MM.1S (cell line): ENCODE results near the gene KCNQ2.

ENCODE experiments used
- DNase-seq: peaks from one replicate; pipeline ENCODE4 v3.0.0-alpha.2; 2015
- H2AFZ ChIP-seq: fragments of 300-600 bp; sonication (generic); 2 replicates; pipeline ENCODE4 v1.6.0; 2016; ENCODE audit warnings: antibody characterized with exemption, low read length
- H3F3A ChIP-seq: fragments of 300-600 bp; sonication (generic); 2 replicates; pipeline ENCODE4 v1.6.1; 2016; ENCODE audit warnings: mild to moderate bottlenecking, antibody characterized with exemption, low read length, moderate library complexity, mixed read lengths; ENCODE audit not compliant: insufficient read depth
- H3K27ac ChIP-seq: fragments of 300-600 bp; sonication (generic); 2 replicates; pipeline ENCODE4 v1.5.1; 2016; ENCODE audit warnings: mild to moderate bottlenecking, low read length
- H3K27me3 ChIP-seq: fragments of 300-600 bp; sonication (generic); replicated peaks from 2 replicates; pipeline ENCODE4 v1.6.0; 2016; ENCODE audit warnings: low read length; ENCODE audit not compliant: insufficient read depth
- H3K36me3 ChIP-seq: fragments of 300-600 bp; sonication (generic); replicated peaks from 2 replicates; pipeline ENCODE4 v1.6.1; 2016; ENCODE audit warnings: mild to moderate bottlenecking, low read length, mixed read lengths; ENCODE audit not compliant: insufficient read depth
- H3K4me1 ChIP-seq: fragments of 300-600 bp; sonication (generic); 2 replicates; pipeline ENCODE4 v1.6.1; 2016; ENCODE audit warnings: low read length, mixed read lengths
- H3K4me2 ChIP-seq: fragments of 300-600 bp; sonication (generic); 2 replicates; pipeline ENCODE4 v1.6.0; 2016; ENCODE audit warnings: low read depth, low read length
- H3K4me3 ChIP-seq: fragments of 300-600 bp; sonication (generic); 2 replicates; pipeline ENCODE4 v1.5.1; 2016; ENCODE audit warnings: low read length, mixed read lengths
- H3K79me2 ChIP-seq: fragments of 300-600 bp; sonication (generic); 2 replicates; pipeline ENCODE4 v1.6.1; 2016; ENCODE audit warnings: mixed run types, low read length, mixed read lengths
- H3K9ac ChIP-seq: fragments of 300-600 bp; sonication (generic); 2 replicates; pipeline ENCODE4 v1.6.1; 2016; ENCODE audit warnings: low read length, mixed read lengths
- H3K9me2 ChIP-seq: fragments of 300-600 bp; sonication (generic); replicated peaks from 2 replicates; pipeline ENCODE4 v1.6.1; 2016; ENCODE audit warnings: mild to moderate bottlenecking, low read length, mixed read lengths; ENCODE audit not compliant: insufficient read depth
- H3K9me3 ChIP-seq: fragments of 300-600 bp; sonication (generic); replicated peaks from 2 replicates; pipeline ENCODE4 v1.6.1; 2016; ENCODE audit warnings: mild to moderate bottlenecking, low read length, mixed read lengths; ENCODE audit not compliant: insufficient read depth
- H4K20me1 ChIP-seq: fragments of 300-600 bp; sonication (generic); 2 replicates; pipeline ENCODE4 v1.6.1; 2016; ENCODE audit warnings: mild to moderate bottlenecking, low read length, moderate library complexity, mixed read lengths; ENCODE audit not compliant: insufficient read depth
- EZH2 ChIP-seq: fragments of 300-600 bp; sonication (generic); optimal IDR thresholded peaks from 2 replicates; pipeline ENCODE3; 2017; ENCODE audit warnings: low read depth, mild to moderate bottlenecking, antibody characterized with exemption, low read length, mixed read lengths
- EZH2phosphoT487 ChIP-seq: fragments of 300-600 bp; sonication (generic); IDR thresholded peaks from 2 replicates; pipeline ENCODE4 v1.6.1; 2018; ENCODE audit warnings: antibody characterized with exemption, low read length
- TF ChIP-seq, protein P1 (sequence below): fragments of 300-600 bp; sonication (generic); IDR thresholded peaks from 2 replicates; pipeline ENCODE4 v1.5.1; 2016; ENCODE audit warnings: antibody characterized with exemption, low read length, mixed read lengths

The KCNQ2 gene

DNA sequence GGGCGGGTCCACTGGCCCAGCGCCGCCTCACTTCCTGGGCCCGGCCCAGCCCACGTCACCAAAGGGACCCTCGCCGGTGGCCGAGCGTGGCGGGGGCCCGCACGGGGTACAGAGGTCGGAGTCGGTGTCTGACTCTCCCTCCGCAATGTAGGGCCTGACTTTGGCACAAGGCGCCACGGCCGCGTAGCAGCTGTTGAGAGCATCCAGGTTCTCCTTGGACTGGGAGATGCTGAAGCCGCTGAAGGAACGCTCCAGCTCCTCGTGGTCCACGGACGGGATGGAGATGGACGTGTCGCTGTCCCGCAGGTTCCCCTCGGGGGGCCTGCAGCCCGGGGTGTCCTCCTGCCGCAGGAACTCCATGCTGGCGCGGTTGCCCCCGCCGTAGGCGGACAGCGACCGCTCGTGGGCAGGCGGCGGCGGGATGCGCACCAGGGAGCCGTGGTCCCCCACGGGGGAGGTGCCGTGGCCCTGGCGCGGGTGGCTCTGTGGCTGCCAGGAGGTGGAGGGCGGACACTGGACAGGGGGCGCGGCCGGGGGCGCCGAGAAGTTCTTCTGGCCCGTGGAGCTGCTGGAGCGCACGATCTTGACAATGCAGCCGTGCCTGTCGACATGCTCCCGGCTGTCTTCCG is 65.7 kb downstream of the KCNQ2 start:
- DNase-seq: no peak
- no peak overlapping the region for H3K4me3 ChIP-seq
- no peaks in the 10 kb centered on the region for H3K4me1 ChIP-seq
- H3K36me3 ChIP-seq: no peaks in the 10 kb centered on the region
- no peak overlapping the region for H3K4me2 ChIP-seq
- H3K9me3 ChIP-seq: no peaks in the 10 kb centered on the region
- no peak overlapping the region for H3K27ac ChIP-seq
- peaks cover 83% of the 10 kb centered on the region for H3K27me3 ChIP-seq
- no peaks in the 10 kb centered on the region for H3F3A ChIP-seq
- H2AFZ ChIP-seq: no peak overlapping the region
- no peaks in the 10 kb centered on the region for H4K20me1 ChIP-seq
- no peak for TF ChIP-seq EZH2phosphoT487
- TF ChIP-seq, protein P1, sequence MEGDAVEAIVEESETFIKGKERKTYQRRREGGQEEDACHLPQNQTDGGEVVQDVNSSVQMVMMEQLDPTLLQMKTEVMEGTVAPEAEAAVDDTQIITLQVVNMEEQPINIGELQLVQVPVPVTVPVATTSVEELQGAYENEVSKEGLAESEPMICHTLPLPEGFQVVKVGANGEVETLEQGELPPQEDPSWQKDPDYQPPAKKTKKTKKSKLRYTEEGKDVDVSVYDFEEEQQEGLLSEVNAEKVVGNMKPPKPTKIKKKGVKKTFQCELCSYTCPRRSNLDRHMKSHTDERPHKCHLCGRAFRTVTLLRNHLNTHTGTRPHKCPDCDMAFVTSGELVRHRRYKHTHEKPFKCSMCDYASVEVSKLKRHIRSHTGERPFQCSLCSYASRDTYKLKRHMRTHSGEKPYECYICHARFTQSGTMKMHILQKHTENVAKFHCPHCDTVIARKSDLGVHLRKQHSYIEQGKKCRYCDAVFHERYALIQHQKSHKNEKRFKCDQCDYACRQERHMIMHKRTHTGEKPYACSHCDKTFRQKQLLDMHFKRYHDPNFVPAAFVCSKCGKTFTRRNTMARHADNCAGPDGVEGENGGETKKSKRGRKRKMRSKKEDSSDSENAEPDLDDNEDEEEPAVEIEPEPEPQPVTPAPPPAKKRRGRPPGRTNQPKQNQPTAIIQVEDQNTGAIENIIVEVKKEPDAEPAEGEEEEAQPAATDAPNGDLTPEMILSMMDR: no peak
- no peaks in the 10 kb centered on the region for H3K79me2 ChIP-seq
- H3K9me2 ChIP-seq: no peaks in the 10 kb centered on the region
- H3K9ac ChIP-seq: no peak overlapping the region

DNA sequence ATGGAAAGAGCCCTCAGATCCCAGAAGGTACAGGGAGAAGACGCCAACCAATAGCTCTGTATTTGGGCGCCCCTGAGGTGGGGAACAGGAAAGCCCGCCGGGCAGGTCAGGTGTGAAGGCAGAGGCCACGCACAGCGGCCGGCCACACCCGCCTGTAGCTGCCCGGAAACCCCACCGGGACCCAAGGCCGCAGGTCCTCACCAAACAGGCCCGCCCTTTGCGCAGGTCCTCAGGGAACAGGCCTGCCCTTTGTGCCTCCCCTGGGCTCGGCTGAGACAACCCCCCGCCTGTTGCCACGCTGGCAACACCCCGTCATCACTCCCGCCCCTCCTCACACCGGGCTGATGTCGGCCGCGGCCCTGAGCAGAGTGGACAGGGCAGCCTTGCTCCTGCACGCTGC is 66.4 kb downstream of the KCNQ2 start:
- Histone ChIP-seq H3K27me3 (peaks cover 83% of the 10 kb centered on the region), H3K79me2 (no peaks in the 10 kb centered on the region), H3K27ac (no peak overlapping the region), H3K36me3 (no peaks in the 10 kb centered on the region), H3K4me3 (no peak overlapping the region), H3K9me3 (no peaks in the 10 kb centered on the region), H3K9ac (no peak overlapping the region), H3K4me2 (no peak overlapping the region), H3F3A (no peaks in the 10 kb centered on the region), H3K9me2 (no peaks in the 10 kb centered on the region), H4K20me1 (no peaks in the 10 kb centered on the region), H3K4me1 (no peaks in the 10 kb centered on the region), H2AFZ (no peak overlapping the region)
- no peak for TF ChIP-seq EZH2
- TF ChIP-seq EZH2phosphoT487: no peak
- TF ChIP-seq, protein P1: no peak
- no peak for DNase-seq

DNA sequence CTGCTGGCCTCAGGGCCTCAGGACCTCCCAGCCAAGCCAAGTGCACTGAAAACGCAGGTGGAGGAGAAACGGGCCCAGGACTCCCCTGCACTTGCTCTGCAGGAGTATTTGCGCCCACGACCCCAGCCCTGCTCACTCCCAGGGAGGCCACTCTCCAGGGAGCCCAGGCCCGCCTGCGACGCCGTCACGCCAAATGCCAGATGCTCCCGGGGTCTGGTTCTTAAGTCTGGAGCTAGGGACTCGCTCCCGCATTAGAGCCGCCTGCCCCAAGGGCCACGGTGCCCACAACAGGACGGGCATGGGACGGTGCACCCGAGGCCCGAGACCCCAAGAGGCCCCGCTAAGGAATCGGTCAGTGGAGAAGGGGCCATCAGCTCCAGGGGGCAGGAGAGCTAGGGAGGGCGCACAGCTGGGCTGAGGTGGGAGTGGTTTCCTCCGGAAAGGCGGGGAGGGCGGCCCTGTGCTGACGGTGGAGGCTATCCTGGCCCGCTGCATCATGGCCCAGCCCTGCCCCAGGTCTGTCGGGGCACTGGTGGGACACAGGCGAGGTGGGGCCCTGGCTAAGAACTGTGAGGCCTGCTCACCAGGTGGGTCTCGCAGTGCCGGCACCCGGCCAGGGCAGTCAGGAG is 67.2 kb downstream of the KCNQ2 start:
- Histone ChIP-seq H3K4me2 (no peak overlapping the region), H3K9me2 (no peaks in the 10 kb centered on the region), H2AFZ (no peak overlapping the region), H3K36me3 (no peaks in the 10 kb centered on the region), H3K79me2 (no peaks in the 10 kb centered on the region), H3K27ac (no peak overlapping the region), H3K27me3 (peaks cover 83% of the 10 kb centered on the region), H3K4me3 (no peak overlapping the region), H3K9me3 (no peaks in the 10 kb centered on the region), H3K4me1 (no peaks in the 10 kb centered on the region), H3F3A (no peaks in the 10 kb centered on the region), H3K9ac (no peak overlapping the region), H4K20me1 (no peaks in the 10 kb centered on the region)
- DNase-seq: no peak
- TF ChIP-seq, protein P1: no peak
- TF ChIP-seq EZH2phosphoT487 (no peak), EZH2 (no peak)
